GM19395 (cell line): ENCODE results near the gene AGBL3.
"Not testable (repeated sequence)": the region's sequence is repeated elsewhere in the genome, so short reads cannot be mapped to it uniquely, and the experiment has no call there.

Experiments used
- ATAC-seq: cut with Tn5 transposase; IDR thresholded peaks from one replicate; pipeline ENCODE4 v1.9.1; 2021; ENCODE audit warnings: mild to moderate bottlenecking, moderate library complexity; ENCODE audit not compliant: unreplicated experiment

The AGBL3 gene

GRCh38 chr7:135166338-135166990, 180.2 kb downstream of the AGBL3 start:
- ATAC-seq, result no peak

- no peak for ATAC-seq
These were observed 181.1 kb downstream of the AGBL3 start for GRCh38 chr7:135167365-135167917.

DNA sequence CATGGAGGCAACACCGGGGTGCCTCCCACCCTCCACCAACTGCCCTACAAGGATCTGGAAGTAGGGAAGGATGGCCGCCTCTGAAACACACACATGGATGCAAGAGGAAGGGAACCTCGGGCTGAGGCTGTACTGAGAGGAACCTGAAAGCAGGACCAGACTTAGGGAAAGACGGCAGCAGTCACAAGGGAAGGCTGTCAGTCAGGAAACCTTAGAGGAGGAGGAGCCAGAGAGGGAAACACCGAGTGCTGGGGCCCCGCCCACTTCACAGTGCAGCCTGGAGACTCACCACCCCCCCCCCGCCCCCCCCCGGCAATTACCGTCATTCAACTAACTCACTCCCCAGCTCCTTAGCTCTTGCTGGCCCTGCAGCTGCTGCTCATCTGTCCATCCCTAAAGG, 181.7 kb downstream of the AGBL3 start:
- ATAC-seq, result no peak

GRCh38 chr7:135168489-135169140, 182.3 kb downstream of the AGBL3 start:
- ATAC-seq, result no peak

DNA sequence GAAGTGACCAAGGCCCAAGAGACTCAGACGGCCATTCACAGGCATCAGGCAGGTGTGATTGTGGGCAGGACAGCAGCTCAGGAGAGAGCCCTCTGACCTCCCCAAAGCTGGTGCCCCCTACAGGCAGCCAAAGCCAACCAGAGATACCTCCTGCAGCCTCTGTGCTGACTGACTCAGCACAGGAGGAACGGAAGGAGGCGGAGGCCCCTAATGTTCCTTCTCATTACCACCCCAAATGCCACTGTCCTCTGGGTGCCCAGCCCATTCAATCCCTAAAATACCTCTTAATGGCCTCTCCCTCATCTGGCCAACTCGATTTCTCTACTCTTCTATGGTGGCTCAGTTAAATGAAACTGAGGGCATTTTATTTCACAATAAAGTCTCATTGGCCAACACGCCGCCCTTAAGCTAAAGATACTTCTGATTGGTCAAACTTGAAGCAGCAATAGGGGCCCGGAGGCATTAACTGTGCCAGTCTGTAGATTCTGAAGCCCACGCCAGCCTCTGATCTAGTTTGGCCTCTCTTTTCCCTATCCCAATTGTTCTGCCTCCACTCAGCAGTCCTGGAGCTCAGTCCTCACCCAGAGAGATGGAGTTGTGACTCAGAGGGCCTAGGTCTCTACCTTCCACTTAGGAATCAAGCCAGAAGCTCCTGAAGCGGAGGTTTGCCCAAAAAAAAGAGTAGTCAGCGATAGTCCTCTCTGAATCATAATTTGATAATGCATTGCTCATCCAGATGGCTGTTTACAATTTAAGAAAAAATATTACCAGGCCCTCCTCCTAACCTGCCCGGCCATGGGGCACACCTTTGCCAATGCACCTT, 183.0 kb downstream of the AGBL3 start:
- ATAC-seq, result peak; percentile 39

DNA sequence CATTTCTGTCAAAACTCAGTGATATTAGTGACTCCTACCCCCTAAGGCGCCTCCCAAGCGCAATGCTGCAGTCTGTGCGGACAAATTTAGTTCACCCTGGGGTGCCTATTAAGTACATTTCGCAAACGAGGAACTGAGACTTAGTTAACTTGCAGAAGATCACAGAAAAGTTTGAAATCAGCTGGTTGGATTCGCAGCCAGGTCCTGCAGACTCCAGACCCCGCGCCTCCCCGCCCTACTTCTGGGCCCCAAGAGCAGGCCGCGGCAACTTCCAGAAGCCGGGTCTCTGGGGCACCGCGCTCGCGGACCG, 183.6 kb downstream of the AGBL3 start:
- peak; percentile 7 for ATAC-seq

DNA sequence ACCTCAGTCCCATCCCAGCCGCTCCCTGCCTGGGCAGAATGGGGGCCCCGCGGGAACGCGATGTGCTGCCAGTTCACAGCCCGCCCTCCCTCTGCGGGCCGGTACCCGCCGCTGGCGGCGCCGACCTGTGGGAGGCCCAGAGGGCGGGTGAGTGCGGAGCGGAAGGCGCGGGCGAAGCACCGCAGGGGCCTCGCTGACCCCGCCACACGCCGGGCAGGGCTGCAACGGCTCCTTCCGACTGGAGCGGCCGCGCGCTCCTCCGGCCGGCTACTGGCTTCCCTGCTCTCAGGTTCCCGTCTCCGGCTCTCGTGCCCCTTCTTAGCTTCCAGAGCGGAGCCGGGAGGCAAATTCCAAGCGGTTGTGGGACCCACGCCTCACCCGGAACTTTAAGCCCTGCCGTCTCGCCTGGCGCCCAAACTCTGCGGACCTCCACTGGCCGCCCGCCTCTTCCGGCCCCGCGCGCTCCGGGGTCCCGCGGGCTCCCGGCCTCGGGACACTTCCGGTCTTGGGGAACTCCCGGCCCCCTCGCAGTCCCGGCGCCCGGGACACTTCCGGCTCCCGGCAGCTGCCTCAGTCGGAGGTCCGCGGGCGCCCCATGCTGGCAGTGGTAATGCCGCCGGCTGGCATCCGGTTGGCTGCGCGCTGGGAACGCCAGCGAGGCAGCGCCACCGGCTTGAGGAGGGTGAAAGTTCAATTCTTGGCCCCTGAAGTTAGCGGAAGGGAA, 184.1 kb downstream of the AGBL3 start, which contains the start of gene CYREN:
Gene CYREN, minus strand, starts transcription at position 434 of the 724 bp plus-strand sequence. CDS start 1,785 bp downstream, outside the sequence.
- ATAC-seq, result peak; percentile 71

DNA sequence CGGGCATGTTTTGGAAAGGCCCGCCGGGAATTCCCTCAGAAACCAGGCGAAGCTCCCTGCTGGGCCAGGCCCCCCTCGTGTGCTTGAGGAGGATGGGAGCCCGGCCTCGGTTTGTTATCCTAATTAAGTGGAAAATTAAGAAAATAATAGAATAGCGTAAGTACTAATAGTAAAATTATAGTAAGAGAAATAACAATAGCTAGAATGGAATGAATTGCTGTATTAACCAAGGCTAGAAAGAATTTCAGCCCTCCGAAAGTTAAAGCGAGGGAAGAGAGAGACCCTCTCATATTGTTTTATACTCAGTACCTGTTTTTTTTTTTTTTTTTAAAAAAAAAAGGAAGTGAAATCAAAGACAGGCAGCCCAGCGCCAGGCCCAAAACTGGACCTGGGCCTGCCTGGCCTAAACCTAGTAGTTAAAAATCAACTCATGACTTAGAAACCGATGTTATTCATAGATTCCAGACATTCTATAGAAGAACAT, 184.7 kb downstream of the AGBL3 start:
- peak; percentile 54 for ATAC-seq

- not testable (repeated sequence) for ATAC-seq
These were observed 185.4 kb downstream of the AGBL3 start for GRCh38 chr7:135171581-135172291.

DNA sequence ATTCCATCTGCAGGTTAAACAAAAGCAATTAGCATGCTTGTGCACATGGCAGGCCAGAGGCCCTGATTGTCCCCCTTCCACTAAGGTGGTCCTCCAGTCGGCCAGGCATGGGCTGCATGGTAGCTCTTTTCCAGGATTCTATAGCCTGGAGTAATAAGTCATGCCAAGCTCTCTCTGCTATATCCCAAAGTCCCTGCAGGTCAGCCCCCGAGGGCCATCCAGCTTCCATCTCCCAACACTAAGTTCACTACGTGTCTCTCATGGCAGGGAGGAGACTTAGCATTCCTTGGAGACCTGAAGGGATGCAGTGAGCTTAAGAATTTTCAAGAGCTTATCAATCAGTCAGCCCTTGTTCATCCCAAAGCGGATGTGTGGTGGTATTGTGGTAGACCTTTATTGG, 187.6 kb downstream of the AGBL3 start:
- not testable (repeated sequence) for ATAC-seq

- ATAC-seq, result no peak
These were observed 188.6 kb downstream of the AGBL3 start for GRCh38 chr7:135174941-135175340.

DNA sequence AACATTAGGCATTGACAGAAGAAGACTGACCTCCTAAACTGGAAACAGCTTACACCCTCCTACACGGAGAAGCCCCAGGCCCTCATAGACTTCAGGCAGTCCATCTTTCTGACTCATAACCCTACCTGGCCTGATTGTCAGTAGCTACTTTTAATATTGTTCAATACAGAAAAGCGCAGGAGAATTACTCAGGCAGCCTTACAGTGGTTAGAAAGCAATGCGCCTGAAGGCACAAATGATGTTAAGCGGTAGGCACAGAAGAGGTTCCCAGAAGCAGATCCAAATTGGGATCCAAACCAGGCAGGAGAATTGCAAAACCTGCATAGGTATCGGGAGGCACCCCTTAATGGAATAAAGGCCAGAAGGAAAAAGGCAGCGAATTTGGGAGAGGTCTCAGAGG, 189.6 kb downstream of the AGBL3 start:
- no peak for ATAC-seq

DNA sequence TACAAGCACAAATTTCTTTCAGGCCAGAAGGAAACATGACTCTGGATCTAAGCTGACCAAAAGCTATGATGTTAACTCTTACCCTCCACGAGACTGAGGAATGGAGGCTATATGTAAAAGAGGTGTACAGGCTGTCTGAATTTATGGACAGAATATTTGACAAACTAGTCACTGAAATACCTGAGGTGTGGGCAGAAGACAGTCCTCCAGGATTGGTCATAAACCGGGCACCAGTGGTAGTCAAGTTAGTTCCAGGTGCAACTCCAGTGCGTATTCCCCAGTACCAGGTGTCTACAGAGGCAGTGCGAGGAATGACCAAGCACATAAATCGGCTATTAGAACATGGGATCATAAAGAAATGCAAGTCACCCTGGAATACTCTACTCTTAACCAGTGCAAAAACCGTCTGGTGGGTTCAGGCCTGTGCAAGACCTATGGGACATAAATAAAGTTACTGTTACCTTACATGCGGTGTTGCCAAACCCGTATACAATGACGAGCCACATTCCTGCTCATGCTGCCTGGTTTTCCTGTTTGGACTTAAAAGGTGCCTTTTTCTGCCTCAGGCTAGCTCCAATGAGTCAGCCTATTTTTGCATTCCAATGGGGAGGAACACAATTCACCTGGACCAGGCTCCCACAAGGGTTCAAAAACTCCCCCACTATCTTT, 190.9 kb downstream of the AGBL3 start:
- ATAC-seq, result no peak

- ATAC-seq, result no peak
These were observed 192.1 kb downstream of the AGBL3 start for GRCh38 chr7:135178364-135178763.

DNA sequence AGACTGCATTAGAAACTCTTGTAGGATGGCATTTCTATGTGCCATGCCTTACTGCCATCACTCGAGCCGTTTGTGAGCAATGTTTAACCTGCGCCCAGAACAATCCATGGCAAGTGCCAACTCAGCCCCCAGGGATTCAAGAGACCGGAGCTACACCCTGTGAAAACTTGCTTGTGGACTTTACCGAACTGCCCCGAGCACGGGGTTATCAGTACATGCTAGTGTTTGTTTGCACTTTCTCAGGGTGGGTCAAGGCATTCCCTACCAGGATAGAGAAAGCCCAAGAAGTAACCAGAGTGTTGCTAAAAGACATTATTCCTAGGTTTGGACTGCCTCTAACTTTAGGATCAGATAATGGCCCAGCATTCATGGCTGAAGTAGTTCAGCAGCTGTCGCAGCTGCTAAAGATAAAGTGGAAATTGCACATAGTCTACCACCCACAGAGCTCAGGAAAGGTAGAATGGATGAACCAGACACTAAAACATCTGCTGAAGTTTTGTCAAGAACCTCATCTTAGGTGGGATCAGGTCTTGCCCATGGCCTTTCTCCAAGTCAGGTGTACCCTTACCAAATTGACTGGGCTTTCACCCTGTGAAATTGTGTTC, 193.1 kb downstream of the AGBL3 start:
- no peak for ATAC-seq

DNA sequence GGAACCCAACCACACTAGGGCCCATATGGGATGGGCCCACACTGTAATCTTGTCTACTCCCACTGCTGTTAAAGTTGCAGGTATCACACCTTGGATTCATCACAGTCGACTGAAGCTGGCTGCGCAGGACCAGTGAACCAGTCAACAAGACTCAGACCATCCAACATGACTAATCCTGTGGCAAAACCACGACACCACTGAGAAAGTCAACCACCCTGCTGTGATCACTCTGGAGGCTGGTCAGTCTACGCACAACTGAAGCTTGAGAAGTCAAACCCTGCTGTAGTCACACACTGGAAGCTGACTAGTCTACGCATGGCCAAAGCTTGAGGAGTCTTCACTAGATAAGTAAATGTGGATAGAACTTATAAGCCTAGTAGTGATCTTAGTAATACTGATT, 193.8 kb downstream of the AGBL3 start:
- no peak for ATAC-seq

GRCh38 chr7:135181261-135181928, 195.1 kb downstream of the AGBL3 start:
- no peak for ATAC-seq

DNA sequence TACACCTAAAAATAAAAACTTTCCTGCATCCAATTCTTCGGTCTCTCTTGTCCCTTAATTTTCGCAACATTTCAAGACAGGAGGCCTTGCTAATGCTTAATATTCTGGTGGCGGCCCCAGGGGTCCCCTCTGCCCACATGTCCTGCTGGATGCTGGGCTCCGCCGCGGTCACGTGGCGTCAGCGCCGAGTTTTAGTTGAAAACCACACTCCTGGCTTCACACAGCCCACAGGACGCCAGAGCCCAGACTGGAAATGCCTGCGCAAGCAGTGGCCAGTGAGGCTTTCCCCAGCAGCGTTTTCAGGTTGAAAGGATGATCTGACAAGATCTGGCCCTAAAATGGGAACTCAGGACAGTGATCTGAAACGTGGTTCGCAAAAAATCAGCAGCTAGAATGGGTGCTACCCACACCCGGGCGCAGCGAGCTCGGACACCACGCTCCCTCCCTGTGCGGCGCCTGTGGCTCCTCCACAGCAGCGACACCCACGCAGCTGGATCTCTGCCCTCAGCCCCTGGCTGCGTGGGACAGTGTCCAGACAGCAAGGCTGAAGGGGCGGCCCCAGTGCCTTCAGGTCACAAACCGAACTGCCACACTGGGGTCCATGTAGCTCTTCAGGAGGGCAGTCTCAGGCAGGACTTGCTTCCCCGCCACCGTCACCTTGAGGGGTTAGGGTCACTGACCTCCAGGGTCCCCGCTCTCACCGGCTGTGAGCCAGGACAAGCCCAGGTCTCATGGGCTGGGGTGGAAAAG, 195.8 kb downstream of the AGBL3 start:
- no peak for ATAC-seq
